Embryonic facial prominence (tissue), 1 donor: Measurements from ENCODE around the gene CPSF4L.

Source experiments
- DNase-seq: peaks from one replicate; pipeline ENCODE4 v3.0.0-alpha.2; 2016; ENCODE audit errors: extremely low spot score

CPSF4L gene

DNA sequence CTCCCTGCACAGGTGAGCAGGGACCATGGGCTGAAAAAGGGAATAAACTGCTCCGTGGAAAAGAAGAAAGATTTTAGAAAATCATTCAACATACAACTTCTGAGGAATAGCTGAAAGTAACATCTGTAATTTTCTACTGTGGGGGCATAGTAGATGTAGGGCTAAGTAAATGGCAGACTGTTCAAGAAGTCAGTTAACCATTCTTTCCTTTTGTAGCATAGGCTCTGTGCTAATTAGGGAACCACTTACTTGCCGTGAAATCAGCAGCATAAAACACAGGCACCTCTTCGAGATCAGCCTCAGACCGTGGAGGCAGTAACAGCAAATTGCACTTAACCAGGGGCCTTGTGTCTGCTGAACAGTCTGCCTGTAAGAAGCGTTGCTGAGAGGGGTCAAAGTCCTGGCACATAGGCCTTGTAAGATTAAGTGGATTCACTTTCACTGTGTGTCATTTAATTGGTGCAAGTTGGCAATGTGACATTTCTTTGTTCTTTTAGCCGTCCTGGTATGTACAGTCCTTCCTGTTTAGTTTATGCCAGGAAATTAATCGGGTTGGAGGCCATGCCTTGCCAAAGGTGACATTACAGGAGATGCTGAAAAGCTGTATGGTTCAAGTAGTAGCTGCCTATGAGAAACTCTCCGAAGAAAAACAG, 58.4 kb downstream of the CPSF4L start:
- no peak for DNase-seq

DNA sequence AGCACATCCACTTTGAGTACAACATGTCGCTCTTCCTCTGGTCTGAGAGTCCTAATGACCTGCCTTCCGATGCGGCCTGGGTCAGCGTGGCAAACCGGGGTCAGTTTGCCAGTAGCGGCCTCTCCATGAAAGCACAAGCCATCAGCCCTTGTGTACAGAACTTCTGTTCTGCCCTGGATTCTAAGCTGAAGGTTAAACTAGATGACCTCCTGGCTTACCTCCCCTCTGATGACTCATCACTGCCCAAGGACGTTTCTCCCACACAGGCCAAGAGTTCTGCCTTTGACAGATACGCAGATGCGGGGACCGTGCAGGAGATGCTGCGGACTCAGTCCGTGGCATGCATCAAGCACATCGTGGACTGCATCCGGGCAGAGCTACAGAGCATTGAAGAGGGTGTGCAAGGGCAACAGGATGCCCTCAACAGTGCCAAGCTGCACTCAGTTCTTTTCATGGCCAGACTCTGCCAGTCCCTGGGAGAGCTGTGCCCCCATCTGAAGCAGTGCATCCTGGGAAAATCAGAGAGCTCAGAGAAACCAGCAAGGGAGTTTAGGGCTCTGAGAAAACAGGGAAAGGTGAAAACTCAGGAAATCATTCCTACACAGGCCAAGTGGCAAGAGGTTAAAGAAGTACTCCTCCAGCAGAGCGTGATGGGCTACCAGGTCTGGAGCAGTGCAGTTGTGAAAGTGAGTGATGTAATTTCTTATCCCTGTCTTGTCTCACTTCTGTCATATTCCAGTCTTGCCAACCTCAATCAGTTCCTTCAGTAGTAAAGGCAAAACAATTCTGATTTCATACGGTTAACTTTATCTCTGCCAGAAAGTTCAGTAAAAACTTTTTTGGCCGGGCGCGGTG, 60.2 kb downstream of the CPSF4L start:
- no peak for DNase-seq

DNA sequence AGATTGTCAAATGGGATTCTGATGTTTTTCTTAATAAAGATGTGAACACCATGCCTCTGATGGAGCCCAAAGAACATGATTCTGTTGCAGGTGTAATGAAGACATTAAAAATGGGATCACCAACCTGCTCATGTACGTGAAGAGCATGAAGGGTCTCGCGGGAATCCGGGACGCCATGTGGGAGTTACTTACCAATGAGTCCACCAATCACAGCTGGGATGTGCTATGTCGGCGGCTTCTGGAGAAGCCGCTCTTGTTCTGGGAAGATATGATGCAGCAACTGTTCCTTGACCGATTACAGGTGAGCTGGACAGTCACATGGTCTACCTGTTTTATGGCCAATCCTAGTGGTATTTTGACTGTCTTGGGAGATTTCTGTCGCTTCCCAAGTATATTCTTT, 61.2 kb downstream of the CPSF4L start:
- DNase-seq: no peak

DNA sequence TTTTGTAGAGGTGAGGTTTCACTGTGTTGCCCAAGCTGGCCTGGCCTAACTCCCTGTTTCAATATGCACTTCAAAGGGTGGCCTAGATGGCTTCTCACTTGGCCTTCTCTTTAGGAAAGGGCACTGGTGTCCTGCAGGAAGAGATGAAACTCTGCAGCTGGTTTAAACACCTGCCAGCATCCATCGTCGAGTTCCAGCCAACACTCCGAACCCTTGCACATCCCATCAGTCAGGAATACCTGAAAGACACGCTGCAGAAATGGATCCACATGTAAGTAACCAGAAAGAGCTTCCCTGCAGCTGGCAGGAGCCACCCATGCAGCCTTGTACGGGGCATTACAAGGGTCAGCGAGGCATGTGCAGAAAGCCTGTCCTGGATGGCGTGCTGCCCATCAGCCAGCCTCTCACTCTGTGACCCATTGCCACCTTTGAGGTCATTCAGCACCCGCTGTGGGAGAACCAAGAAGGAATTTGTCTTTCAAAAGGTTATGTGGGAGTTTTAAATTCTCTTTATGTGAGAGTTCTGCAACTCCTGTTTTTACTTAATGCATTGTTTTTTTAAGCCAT, 61.8 kb downstream of the CPSF4L start:
- DNase-seq: no peak

DNA sequence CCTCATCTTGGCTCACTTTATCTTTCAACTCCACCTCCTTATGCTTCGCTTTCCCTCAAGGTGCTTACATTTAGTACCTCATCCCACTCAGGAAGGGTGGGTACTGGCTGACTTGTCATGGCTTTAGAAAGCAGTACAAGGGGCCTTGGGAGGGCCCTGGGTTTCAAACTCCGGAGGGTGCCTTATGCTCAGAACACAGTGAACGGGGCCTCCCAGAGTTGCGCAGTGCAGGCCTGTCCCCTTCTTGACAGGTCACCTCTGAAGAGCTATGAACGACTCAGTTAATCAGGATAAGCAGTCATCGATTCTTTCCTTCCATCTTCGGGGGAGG, 62.8 kb downstream of the CPSF4L start:
- no peak for DNase-seq
